DND-41 (cell line): ENCODE data around the gene CNNM2.
"Not testable (repeated sequence)": the region's sequence is repeated elsewhere in the genome, so short reads cannot be mapped to it uniquely, and the experiment has no call there.

Source experiments
- ATAC-seq: fragments of 200-7000 bp; cut with Tn5 transposase; 3 replicates; pipeline ENCODE4 v1.9.1; 2021; ENCODE audit warnings: low read depth; ENCODE audit not compliant: insufficient read depth
- DNase-seq: peaks from one replicate; pipeline ENCODE4 v3.0.0-alpha.2; 2020
- H2AFZ ChIP-seq: 2 replicates; pipeline ENCODE4 v1.6.0; 2012; ENCODE audit warnings: low read depth, low read length
- H3K27ac ChIP-seq: 2 replicates; pipeline ENCODE4 v1.5.1; 2012; ENCODE audit warnings: low read length, inconsistent platforms
- H3K27me3 ChIP-seq: fragments of 200-600 bp; sonication (generic); 2 replicates; pipeline ENCODE4 v1.6.0; 2012; ENCODE audit warnings: low read length, mild to moderate bottlenecking, inconsistent platforms; ENCODE audit not compliant: insufficient read depth, poor library complexity
- H3K36me3 ChIP-seq: 2 replicates; pipeline ENCODE4 v1.5.1; 2012; ENCODE audit warnings: low read length, inconsistent platforms; ENCODE audit not compliant: insufficient read depth
- H3K4me1 ChIP-seq: 2 replicates; pipeline ENCODE4 v1.5.1; 2012; ENCODE audit warnings: mild to moderate bottlenecking, low read length; ENCODE audit not compliant: insufficient read depth
- H3K4me2 ChIP-seq: 2 replicates; pipeline ENCODE4 v1.6.0; 2012; ENCODE audit warnings: mild to moderate bottlenecking, moderate library complexity, low read length, inconsistent platforms; ENCODE audit not compliant: insufficient read depth
- H3K4me3 ChIP-seq, 2 experiments: fragments of 200-600 bp in 1 of 2; shearing (Covaris generic) in 1 of 2; 2 replicates each; pipeline ENCODE4 v1.5.1; 2012 to 2016; ENCODE audit warnings: inconsistent platforms in 2 of 2, low read length in 2 of 2, mild to moderate bottlenecking in 2 of 2, low read depth in 1 of 2, moderate library complexity in 1 of 2
- H3K79me2 ChIP-seq: 2 replicates; pipeline ENCODE4 v1.6.0; 2012; ENCODE audit warnings: low read length, inconsistent platforms; ENCODE audit not compliant: insufficient read depth
- H3K9ac ChIP-seq: 2 replicates; pipeline ENCODE4 v1.6.0; 2012; ENCODE audit warnings: low read depth, mild to moderate bottlenecking, inconsistent platforms, low read length, moderate library complexity
- H3K9me3 ChIP-seq: 2 replicates; pipeline ENCODE4 v1.5.1; 2012; ENCODE audit warnings: low read length, moderate library complexity, mild to moderate bottlenecking, inconsistent platforms; ENCODE audit not compliant: insufficient read depth, severe bottlenecking
- H4K20me1 ChIP-seq: 2 replicates; pipeline ENCODE4 v1.6.0; 2012; ENCODE audit warnings: low read length; ENCODE audit not compliant: insufficient read depth
- EZH2 ChIP-seq: IDR thresholded peaks from 3 replicates; pipeline ENCODE4 v1.6.1; 2012; ENCODE audit warnings: borderline replicate concordance, low read depth, mild to moderate bottlenecking, moderate library complexity, low read length, inconsistent platforms; ENCODE audit not compliant: severe bottlenecking
- TF ChIP-seq, protein P1 (sequence below): IDR thresholded peaks from 2 replicates; pipeline ENCODE4 v1.5.1; 2012; ENCODE audit warnings: borderline replicate concordance, low read length, moderate library complexity, mild to moderate bottlenecking; ENCODE audit not compliant: poor library complexity, severe bottlenecking; ENCODE audit errors: extremely low read depth

The CNNM2 gene

DNA sequence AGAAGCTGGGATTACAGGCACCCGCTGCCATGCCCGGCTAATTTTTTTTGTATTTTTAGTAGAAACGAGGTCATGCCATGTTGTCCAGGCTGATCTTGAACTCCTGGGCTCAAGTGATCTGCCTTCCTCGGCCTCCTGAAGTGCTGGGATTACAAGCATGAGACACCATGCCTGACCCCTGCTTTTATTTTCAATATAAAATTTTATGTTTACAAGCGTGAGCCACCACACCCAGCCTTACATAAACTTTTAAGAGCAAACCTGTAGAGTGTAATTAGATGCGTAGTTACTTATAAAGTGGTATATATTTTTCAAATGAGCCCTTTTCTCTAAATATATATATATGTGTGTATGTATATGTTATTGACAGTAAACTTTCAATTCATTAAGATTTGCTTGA is 8.7 kb downstream of the CNNM2 start:
- Histone ChIP-seq H3K9me3 (no peaks in the 10 kb centered on the region), H3K4me1 (peaks cover 9% of the 10 kb centered on the region), H3K27me3 (no peaks in the 10 kb centered on the region), H3K9ac (no peak overlapping the region), H3K4me2 (no peak overlapping the region), H3K27ac (no peak overlapping the region), H2AFZ (no peak overlapping the region), H4K20me1 (no peaks in the 10 kb centered on the region), H3K4me3 (no peak overlapping the region), H3K79me2 (no peaks in the 10 kb centered on the region), H3K36me3 (no peaks in the 10 kb centered on the region)
- TF ChIP-seq, protein P1, sequence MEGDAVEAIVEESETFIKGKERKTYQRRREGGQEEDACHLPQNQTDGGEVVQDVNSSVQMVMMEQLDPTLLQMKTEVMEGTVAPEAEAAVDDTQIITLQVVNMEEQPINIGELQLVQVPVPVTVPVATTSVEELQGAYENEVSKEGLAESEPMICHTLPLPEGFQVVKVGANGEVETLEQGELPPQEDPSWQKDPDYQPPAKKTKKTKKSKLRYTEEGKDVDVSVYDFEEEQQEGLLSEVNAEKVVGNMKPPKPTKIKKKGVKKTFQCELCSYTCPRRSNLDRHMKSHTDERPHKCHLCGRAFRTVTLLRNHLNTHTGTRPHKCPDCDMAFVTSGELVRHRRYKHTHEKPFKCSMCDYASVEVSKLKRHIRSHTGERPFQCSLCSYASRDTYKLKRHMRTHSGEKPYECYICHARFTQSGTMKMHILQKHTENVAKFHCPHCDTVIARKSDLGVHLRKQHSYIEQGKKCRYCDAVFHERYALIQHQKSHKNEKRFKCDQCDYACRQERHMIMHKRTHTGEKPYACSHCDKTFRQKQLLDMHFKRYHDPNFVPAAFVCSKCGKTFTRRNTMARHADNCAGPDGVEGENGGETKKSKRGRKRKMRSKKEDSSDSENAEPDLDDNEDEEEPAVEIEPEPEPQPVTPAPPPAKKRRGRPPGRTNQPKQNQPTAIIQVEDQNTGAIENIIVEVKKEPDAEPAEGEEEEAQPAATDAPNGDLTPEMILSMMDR, result no peak
- TF ChIP-seq EZH2, result no peak
- ATAC-seq (no peak), DNase-seq (no peak)

DNA sequence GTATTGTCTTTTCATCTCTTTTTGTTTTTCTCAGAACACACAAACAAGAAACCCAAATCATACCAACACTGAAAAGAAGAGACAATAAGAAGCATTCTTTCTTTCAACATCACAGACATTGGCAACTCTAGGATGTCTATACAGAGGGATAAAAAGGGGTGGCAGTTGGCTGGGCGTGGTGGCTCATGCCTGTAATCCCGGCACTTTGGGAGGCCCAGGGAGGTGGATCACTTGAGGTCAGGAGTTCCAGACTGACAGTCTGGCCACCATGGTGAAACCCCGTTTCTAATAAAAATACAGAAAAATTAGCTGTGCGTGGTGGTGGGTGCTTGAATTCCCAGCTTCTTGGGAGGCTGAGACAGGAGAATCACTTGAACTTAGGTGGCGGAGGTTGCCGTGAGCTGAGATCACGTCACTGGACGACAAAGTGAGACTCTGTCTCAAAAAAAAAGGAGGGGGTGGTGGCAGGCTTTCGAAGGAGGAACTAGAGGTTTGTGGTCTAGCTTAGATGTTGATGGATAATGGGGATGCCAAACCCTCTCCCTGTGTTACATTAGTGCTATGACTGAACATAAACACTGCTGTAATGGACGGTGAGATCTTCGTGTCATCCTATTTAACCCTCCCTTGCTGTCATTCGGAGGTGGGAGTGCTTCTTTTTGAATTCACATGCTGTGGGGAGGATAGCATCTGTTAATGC is 9.4 kb downstream of the CNNM2 start:
- TF ChIP-seq, protein P1, result no peak
- no peak for TF ChIP-seq EZH2
- ATAC-seq, result no peak
- peaks cover 3% of the 10 kb centered on the region for H3K4me1 ChIP-seq
- no peak for DNase-seq
- no peaks in the 10 kb centered on the region for H3K27me3 ChIP-seq
- H4K20me1 ChIP-seq, result no peaks in the 10 kb centered on the region
- H3K79me2 ChIP-seq, result no peaks in the 10 kb centered on the region
- no peak overlapping the region for H3K4me3 ChIP-seq
- no peaks in the 10 kb centered on the region for H3K9me3 ChIP-seq
- H2AFZ ChIP-seq, result no peak overlapping the region
- H3K4me2 ChIP-seq, result no peak overlapping the region
- H3K27ac ChIP-seq, result no peak overlapping the region
- no peak overlapping the region for H3K9ac ChIP-seq
- H3K36me3 ChIP-seq, result no peaks in the 10 kb centered on the region

- not testable (repeated sequence) for H3K9ac ChIP-seq, H3K9me3 ChIP-seq, H3K4me3 ChIP-seq, DNase-seq, H3K79me2 ChIP-seq, H3K27ac ChIP-seq, H3K36me3 ChIP-seq, H3K4me1 ChIP-seq, H3K27me3 ChIP-seq, ATAC-seq, H2AFZ ChIP-seq, H4K20me1 ChIP-seq, H3K4me2 ChIP-seq
These were observed 10.3 kb downstream of the CNNM2 start for GRCh38 chr10:102928442-102928841.

DNA sequence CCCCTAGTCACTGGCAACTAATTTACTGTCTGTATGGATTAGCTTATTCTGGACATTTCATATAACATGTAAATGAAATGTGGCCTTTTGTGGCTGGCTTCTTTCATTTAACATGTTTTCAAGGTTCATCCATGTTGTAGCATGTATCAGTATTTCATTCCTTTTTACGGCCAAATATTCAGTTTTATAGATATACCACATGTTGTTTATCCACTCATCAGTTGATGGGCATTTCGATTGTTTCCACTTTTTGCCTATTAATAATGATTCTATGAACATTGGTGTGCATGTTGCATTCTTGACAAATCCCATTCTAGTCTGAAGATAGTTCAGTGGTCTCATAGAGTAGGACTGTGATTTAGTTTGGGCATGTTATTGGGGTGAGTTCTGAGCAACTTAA is 12.6 kb downstream of the CNNM2 start:
- Histone ChIP-seq H4K20me1 (no peaks in the 10 kb centered on the region), H2AFZ (no peak overlapping the region), H3K4me2 (no peak overlapping the region), H3K36me3 (no peaks in the 10 kb centered on the region), H3K27me3 (no peaks in the 10 kb centered on the region), H3K9me3 (no peaks in the 10 kb centered on the region), H3K9ac (no peak overlapping the region), H3K4me1 (peaks cover 2% of the 10 kb centered on the region), H3K27ac (no peak overlapping the region), H3K79me2 (no peaks in the 10 kb centered on the region), H3K4me3 (no peak overlapping the region)
- ATAC-seq, result no peak
- DNase-seq, result no peak
- TF ChIP-seq EZH2, result no peak
- TF ChIP-seq, protein P1, result no peak
